ENCODE measurements around the gene LSAMP. TPM values are rescaled to one million over a fixed set of nuclear protein-coding genes. Genes with fewer than 3 reads are reported as not detected.

The LSAMP gene
- total and polyA plus RNA-seq, 2 of the 13 experiments (the other 11 are each of a cell fraction or from before 2014, with no cell fraction given) = not detected

DNA sequence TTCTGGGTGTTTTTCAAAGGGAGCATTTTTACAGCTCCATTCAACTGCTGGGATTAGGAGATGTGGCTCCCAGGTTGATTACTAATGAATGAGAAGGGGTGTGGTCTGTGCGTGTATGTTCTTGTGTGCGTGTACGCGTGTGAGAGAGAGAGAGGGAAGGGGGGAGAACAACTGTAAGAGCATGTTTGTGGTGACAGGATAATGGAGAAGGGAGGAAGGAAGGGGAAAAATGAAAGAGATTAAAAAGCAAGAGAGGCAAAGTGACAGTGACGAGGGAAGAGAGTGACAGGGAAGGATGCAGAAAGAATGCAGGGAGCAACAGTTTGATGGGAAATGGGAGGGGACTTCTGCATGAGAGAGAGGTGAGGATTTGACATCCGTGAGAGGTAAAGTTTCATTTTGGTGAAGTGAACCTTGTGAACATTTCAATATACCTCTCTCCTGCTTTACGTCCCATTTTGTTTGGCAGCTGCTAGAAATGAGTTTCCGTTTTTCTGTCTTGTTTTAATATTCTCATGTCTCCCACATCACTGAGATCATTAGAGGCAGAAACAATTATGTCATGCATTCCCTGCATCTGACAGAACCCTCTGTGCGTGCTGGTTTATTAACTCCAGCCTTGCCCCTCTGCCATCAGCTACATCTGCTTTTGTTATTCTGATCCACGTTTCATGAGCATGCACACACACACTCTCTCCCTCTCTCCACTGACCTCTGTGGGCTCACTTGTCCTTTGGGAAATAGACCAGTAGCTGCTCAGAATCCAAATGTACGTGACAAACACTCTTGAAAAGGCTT is 660.3 kb downstream of the LSAMP start (continued):
- TF ChIP-seq, protein P1, sequence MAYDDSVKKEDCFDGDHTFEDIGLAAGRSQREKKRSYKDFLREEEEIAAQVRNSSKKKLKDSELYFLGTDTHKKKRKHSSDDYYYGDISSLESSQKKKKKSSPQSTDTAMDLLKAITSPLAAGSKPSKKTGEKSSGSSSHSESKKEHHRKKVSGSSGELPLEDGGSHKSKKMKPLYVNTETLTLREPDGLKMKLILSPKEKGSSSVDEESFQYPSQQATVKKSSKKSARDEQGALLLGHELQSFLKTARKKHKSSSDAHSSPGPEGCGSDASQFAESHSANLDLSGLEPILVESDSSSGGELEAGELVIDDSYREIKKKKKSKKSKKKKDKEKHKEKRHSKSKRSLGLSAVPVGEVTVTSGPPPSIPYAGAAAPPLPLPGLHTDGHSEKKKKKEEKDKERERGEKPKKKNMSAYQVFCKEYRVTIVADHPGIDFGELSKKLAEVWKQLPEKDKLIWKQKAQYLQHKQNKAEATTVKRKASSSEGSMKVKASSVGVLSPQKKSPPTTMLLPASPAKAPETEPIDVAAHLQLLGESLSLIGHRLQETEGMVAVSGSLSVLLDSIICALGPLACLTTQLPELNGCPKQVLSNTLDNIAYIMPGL (CRISPR knock-in tag; IDR thresholded peaks at IDR 0.05; ENCODE audit: borderline replicate concordance in 1 of 2, low read depth in 1 of 2) = no peak
- TF ChIP-seq SIN3B (IDR thresholded peaks at IDR 0.05; ENCODE audit: low read length) (no peak), ZSCAN30 (CRISPR knock-in tag; IDR thresholded peaks at IDR 0.05) (no peak), ZNF652 (CRISPR knock-in tag; IDR thresholded peaks at IDR 0.05; ENCODE audit: borderline replicate concordance, low read depth) (0 out of 2 replicates have a peak, but pooled peaks have one; percentile 8), RCOR2 (CRISPR knock-in tag; IDR thresholded peaks at IDR 0.05) (no peak), KLF6 (CRISPR knock-in tag; IDR thresholded peaks at IDR 0.05) (no peak), ZNF605 (CRISPR knock-in tag; IDR thresholded peaks at IDR 0.05) (no peak), ZNF10 (CRISPR knock-in tag; IDR thresholded peaks at IDR 0.05; ENCODE audit: borderline replicate concordance, low read depth) (no peak), CBFB (CRISPR knock-in tag; IDR thresholded peaks at IDR 0.05) (peak; percentile 4; the same call in 1 of the 2 replicates), MED8 (CRISPR knock-in tag; IDR thresholded peaks at IDR 0.05; ENCODE audit: insufficient replicate concordance) (no peak), TCF12 (IDR thresholded peaks at IDR 0.05) (no peak), TCF12 (CRISPR knock-in tag; IDR thresholded peaks at IDR 0.05) (0 out of 2 replicates have a peak, but pooled peaks have one; percentile 11), ZNF468 (CRISPR knock-in tag; IDR thresholded peaks at IDR 0.05) (no peak), ATF7 (IDR thresholded peaks at IDR 0.05) (peak; percentile 10; the same call in 1 of the 2 replicates), ATF7 (CRISPR knock-in tag; IDR thresholded peaks at IDR 0.05) (no peak), ETV5 (CRISPR knock-in tag; IDR thresholded peaks at IDR 0.05; ENCODE audit: borderline replicate concordance) (no peak), ZNF768 (CRISPR knock-in tag; IDR thresholded peaks at IDR 0.05) (no peak)
- TF ChIP-seq, protein P2, sequence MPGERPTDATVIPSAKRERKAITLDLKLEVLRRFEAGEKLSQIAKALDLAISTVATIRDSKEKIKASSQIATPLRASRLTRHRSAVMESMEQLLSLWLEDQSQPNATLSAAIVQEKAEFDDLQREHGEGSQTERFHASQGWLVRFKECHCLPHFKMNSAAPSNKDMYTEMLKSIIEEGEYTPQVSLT (CRISPR knock-in tag; IDR thresholded peaks at IDR 0.05; ENCODE audit: borderline replicate concordance, low read depth) = no peak
- TF ChIP-seq, protein P3, sequence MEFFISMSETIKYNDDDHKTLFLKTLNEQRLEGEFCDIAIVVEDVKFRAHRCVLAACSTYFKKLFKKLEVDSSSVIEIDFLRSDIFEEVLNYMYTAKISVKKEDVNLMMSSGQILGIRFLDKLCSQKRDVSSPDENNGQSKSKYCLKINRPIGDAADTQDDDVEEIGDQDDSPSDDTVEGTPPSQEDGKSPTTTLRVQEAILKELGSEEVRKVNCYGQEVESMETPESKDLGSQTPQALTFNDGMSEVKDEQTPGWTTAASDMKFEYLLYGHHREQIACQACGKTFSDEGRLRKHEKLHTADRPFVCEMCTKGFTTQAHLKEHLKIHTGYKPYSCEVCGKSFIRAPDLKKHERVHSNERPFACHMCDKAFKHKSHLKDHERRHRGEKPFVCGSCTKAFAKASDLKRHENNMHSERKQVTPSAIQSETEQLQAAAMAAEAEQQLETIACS (CRISPR knock-in tag; IDR thresholded peaks at IDR 0.05) = no peak
- TF ChIP-seq, protein P4, sequence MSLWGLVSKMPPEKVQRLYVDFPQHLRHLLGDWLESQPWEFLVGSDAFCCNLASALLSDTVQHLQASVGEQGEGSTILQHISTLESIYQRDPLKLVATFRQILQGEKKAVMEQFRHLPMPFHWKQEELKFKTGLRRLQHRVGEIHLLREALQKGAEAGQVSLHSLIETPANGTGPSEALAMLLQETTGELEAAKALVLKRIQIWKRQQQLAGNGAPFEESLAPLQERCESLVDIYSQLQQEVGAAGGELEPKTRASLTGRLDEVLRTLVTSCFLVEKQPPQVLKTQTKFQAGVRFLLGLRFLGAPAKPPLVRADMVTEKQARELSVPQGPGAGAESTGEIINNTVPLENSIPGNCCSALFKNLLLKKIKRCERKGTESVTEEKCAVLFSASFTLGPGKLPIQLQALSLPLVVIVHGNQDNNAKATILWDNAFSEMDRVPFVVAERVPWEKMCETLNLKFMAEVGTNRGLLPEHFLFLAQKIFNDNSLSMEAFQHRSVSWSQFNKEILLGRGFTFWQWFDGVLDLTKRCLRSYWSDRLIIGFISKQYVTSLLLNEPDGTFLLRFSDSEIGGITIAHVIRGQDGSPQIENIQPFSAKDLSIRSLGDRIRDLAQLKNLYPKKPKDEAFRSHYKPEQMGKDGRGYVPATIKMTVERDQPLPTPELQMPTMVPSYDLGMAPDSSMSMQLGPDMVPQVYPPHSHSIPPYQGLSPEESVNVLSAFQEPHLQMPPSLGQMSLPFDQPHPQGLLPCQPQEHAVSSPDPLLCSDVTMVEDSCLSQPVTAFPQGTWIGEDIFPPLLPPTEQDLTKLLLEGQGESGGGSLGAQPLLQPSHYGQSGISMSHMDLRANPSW (CRISPR knock-in tag; IDR thresholded peaks at IDR 0.05; ENCODE audit: borderline replicate concordance) = no peak
- TF ChIP-seq, protein P5, sequence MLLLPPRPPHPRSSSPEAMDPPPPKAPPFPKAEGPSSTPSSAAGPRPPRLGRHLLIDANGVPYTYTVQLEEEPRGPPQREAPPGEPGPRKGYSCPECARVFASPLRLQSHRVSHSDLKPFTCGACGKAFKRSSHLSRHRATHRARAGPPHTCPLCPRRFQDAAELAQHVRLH (CRISPR knock-in tag; IDR thresholded peaks at IDR 0.05; ENCODE audit: borderline replicate concordance, low read depth) = 0 out of 2 replicates have a peak, but pooled peaks have one; percentile 9
- TF ChIP-seq, protein P6, sequence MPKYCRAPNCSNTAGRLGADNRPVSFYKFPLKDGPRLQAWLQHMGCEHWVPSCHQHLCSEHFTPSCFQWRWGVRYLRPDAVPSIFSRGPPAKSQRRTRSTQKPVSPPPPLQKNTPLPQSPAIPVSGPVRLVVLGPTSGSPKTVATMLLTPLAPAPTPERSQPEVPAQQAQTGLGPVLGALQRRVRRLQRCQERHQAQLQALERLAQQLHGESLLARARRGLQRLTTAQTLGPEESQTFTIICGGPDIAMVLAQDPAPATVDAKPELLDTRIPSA (CRISPR knock-in tag; IDR thresholded peaks at IDR 0.05; ENCODE audit: borderline replicate concordance) = no peak

All from HepG2 (cell line).